Measurements from ENCODE around the gene INF2. TPM values are rescaled to one million over a fixed set of nuclear protein-coding genes. Genes with fewer than 3 reads are reported as not detected.

INF2 gene
- total and polyA plus RNA-seq, 2 donors (not counting 3 experiments of a cell fraction or from before 2014, with no cell fraction given): 55.3 to 124 TPM

- POLR2A ChIA-PET: no interaction called here
- intact Hi-C loops (cut with micrococcal nuclease): no loop called here
- DNase-seq (ENCODE audit: low read depth, low spot score): no peak
- no peak for FAIRE-seq
- Histone ChIP-seq H3K4me2 (ENCODE audit: insufficient read depth, low read length) (no peak overlapping the region), H3K4me1 (ENCODE audit: control insufficient read depth, extremely low read depth, insufficient read depth, low read length) (no peaks in the 10 kb centered on the region), H3K9me1 (replicated peaks; ENCODE audit: control insufficient read depth, extremely low read depth, insufficient read depth, low read length) (no peaks in the 10 kb centered on the region), H2AFZ (ENCODE audit: low read depth, low read length) (no peak overlapping the region), H3K4me3 (replicated peaks in 1 of 3; ENCODE audit: insufficient read depth in 1 of 3, low read depth in 1 of 3, low read length in 3 of 3) (no peak overlapping the region), H3K79me2 (ENCODE audit: control insufficient read depth, insufficient read depth, low read length) (no peaks in the 10 kb centered on the region), H3K36me3 (ENCODE audit: control insufficient read depth in 2 of 2, extremely low read depth in 1 of 2, insufficient read depth in 2 of 2, low read length in 2 of 2) (no peaks in the 10 kb centered on the region), H4K20me1 (replicated peaks; ENCODE audit: control insufficient read depth, extremely low read depth, insufficient read depth, low read length) (no peaks in the 10 kb centered on the region), H3K27me3 (ENCODE audit: control insufficient read depth in 2 of 2, insufficient read depth in 2 of 2, low read length in 2 of 2) (no peaks in the 10 kb centered on the region), H3K9me3 (replicated peaks; ENCODE audit: control insufficient read depth, insufficient read depth, low read length) (no peaks in the 10 kb centered on the region), H3K27ac (ENCODE audit: insufficient read depth, low read depth, low read length) (no peak overlapping the region), H3K9ac (replicated peaks; ENCODE audit: extremely low read depth, insufficient read depth, low read length) (no peak overlapping the region)
- no peak for TF ChIP-seq EZH2 (IDR thresholded peaks at IDR 0.05; ENCODE audit: borderline replicate concordance, low read depth, low read length, severe bottlenecking)
- no peak for TF ChIP-seq MYC (IDR thresholded peaks at IDR 0.05; ENCODE audit: low read depth, low read length)
- no peak for TF ChIP-seq GATA2 (IDR thresholded peaks at IDR 0.05; ENCODE audit: insufficient read depth, insufficient read length, low read depth, low read length)
- no peak for TF ChIP-seq MAX (IDR thresholded peaks at IDR 0.05; ENCODE audit: insufficient read depth, insufficient read length)
- TF ChIP-seq FOS (IDR thresholded peaks at IDR 0.05; ENCODE audit: borderline replicate concordance, insufficient read depth, low read length): no peak
- CTCF ChIA-PET: no interaction called here
- no TSS peak for BruUV-seq (replicated peaks)
- dilution Hi-C loops (cut with MboI; ENCODE audit: extremely low pct_ligation_motif_present, low sequenced_read_pairs): no loop called here
Measured at GRCh38 chr14:104743461-104744380, 54.3 kb downstream of the INF2 start.

- no peaks in the 10 kb centered on the region for H3K36me3 ChIP-seq (ENCODE audit: control insufficient read depth in 2 of 2, extremely low read depth in 1 of 2, insufficient read depth in 2 of 2, low read length in 2 of 2)
- TF ChIP-seq EZH2 (IDR thresholded peaks at IDR 0.05; ENCODE audit: borderline replicate concordance, low read depth, low read length, severe bottlenecking) (no peak), POLR2AphosphoS5 (IDR thresholded peaks at IDR 0.05; ENCODE audit: insufficient read depth, low read depth, low read length) (no peak), GATA2 (IDR thresholded peaks at IDR 0.05; ENCODE audit: insufficient read depth, insufficient read length, low read depth, low read length) (no peak), JUN (IDR thresholded peaks at IDR 0.05; ENCODE audit: borderline replicate concordance, insufficient read depth, insufficient read length, low read depth) (no peak), MYC (IDR thresholded peaks at IDR 0.05; ENCODE audit: low read depth, low read length) (no peak)
- DNase-seq (ENCODE audit: low read depth, low spot score) (no peak), FAIRE-seq (no peak)
- ChIA-PET POLR2A (no interaction called here), CTCF (no interaction called here)
- intact Hi-C loops (cut with micrococcal nuclease): no loop called here
- dilution Hi-C loops (cut with MboI; ENCODE audit: extremely low pct_ligation_motif_present, low sequenced_read_pairs): no loop called here
- H3K9ac ChIP-seq (replicated peaks; ENCODE audit: extremely low read depth, insufficient read depth, low read length): no peak overlapping the region
- no peak overlapping the region for H3K4me3 ChIP-seq (replicated peaks in 1 of 3; ENCODE audit: insufficient read depth in 1 of 3, low read depth in 1 of 3, low read length in 3 of 3)
- no peak overlapping the region for H3K27ac ChIP-seq (ENCODE audit: insufficient read depth, low read depth, low read length)
- no peaks in the 10 kb centered on the region for H3K79me2 ChIP-seq (ENCODE audit: control insufficient read depth, insufficient read depth, low read length)
- no peaks in the 10 kb centered on the region for H3K27me3 ChIP-seq (ENCODE audit: control insufficient read depth in 2 of 2, insufficient read depth in 2 of 2, low read length in 2 of 2)
- H4K20me1 ChIP-seq (replicated peaks; ENCODE audit: control insufficient read depth, extremely low read depth, insufficient read depth, low read length): no peaks in the 10 kb centered on the region
- no peaks in the 10 kb centered on the region for H3K9me1 ChIP-seq (replicated peaks; ENCODE audit: control insufficient read depth, extremely low read depth, insufficient read depth, low read length)
- no TSS peak for BruUV-seq (replicated peaks)
- no peak overlapping the region for H2AFZ ChIP-seq (ENCODE audit: low read depth, low read length)
- H3K4me1 ChIP-seq (ENCODE audit: control insufficient read depth, extremely low read depth, insufficient read depth, low read length): no peaks in the 10 kb centered on the region
- H3K4me2 ChIP-seq (ENCODE audit: insufficient read depth, low read length): no peak overlapping the region
- no peaks in the 10 kb centered on the region for H3K9me3 ChIP-seq (replicated peaks; ENCODE audit: control insufficient read depth, insufficient read depth, low read length)
Measured at GRCh38 chr14:104744484-104744883, 55.1 kb downstream of the INF2 start.

Data from endothelial cell of umbilical vein (primary cell).